ENCODE results near the gene AMN.
"Not testable (repeated sequence)": the region's sequence is repeated elsewhere in the genome, so short reads cannot be mapped to it uniquely, and the experiment has no call there.

AMN gene

GRCh38 chr14:102922490-102923200, at the start of gene AMN:
Gene AMN (plus strand): TSS chr14:102922663. CDS start chr14:102922689, 26 bp downstream.
- TF ChIP-seq GATA1 (IDR thresholded peaks at IDR 0.05; ENCODE audit: low read depth, low read length) (no peak), POLR2A (IDR thresholded peaks at IDR 0.05; ENCODE audit: low read length) (no peak)
- no peak for DNase-seq

GRCh38 chr14:102873131-102873530, 49.3 kb upstream of the AMN start:
- no peak for DNase-seq
- TF ChIP-seq POLR2A (IDR thresholded peaks at IDR 0.05; ENCODE audit: low read length) (no peak), GATA1 (IDR thresholded peaks at IDR 0.05; ENCODE audit: low read depth, low read length) (no peak)

GRCh38 chr14:102873546-102874061, 48.9 kb upstream of the AMN start:
- TF ChIP-seq POLR2A (IDR thresholded peaks at IDR 0.05; ENCODE audit: low read length) (no peak), GATA1 (IDR thresholded peaks at IDR 0.05; ENCODE audit: low read depth, low read length) (no peak)
- DNase-seq = no peak

- TF ChIP-seq POLR2A (IDR thresholded peaks at IDR 0.05; ENCODE audit: low read length) (no peak), GATA1 (IDR thresholded peaks at IDR 0.05; ENCODE audit: low read depth, low read length) (no peak)
- DNase-seq = no peak
These were observed 46.8 kb upstream of the AMN start for GRCh38 chr14:102875652-102876051.

GRCh38 chr14:102877511-102877910, 45.0 kb upstream of the AMN start:
- not testable (repeated sequence) for DNase-seq

GRCh38 chr14:102878174-102878969, 44.1 kb upstream of the AMN start:
- DNase-seq = no peak
- TF ChIP-seq POLR2A (IDR thresholded peaks at IDR 0.05; ENCODE audit: low read length) (no peak), GATA1 (IDR thresholded peaks at IDR 0.05; ENCODE audit: low read depth, low read length) (no peak)

GRCh38 chr14:102878970-102879460, 43.4 kb upstream of the AMN start:
- TF ChIP-seq POLR2A (IDR thresholded peaks at IDR 0.05; ENCODE audit: low read length) (no peak), GATA1 (IDR thresholded peaks at IDR 0.05; ENCODE audit: low read depth, low read length) (no peak)
- no peak for DNase-seq

- DNase-seq = no peak
- TF ChIP-seq GATA1 (IDR thresholded peaks at IDR 0.05; ENCODE audit: low read depth, low read length) = no peak
- no peak for TF ChIP-seq POLR2A (IDR thresholded peaks at IDR 0.05; ENCODE audit: low read length)
These were observed 40.1 kb upstream of the AMN start for GRCh38 chr14:102882226-102882906.

GRCh38 chr14:102883089-102883541, 39.3 kb upstream of the AMN start:
- no peak for TF ChIP-seq POLR2A (IDR thresholded peaks at IDR 0.05; ENCODE audit: low read length)
- no peak for TF ChIP-seq GATA1 (IDR thresholded peaks at IDR 0.05; ENCODE audit: low read depth, low read length)
- DNase-seq = no peak

- DNase-seq = no peak
- no peak for TF ChIP-seq GATA1 (IDR thresholded peaks at IDR 0.05; ENCODE audit: low read depth, low read length)
- no peak for TF ChIP-seq POLR2A (IDR thresholded peaks at IDR 0.05; ENCODE audit: low read length)
These were observed 38.9 kb upstream of the AMN start for GRCh38 chr14:102883554-102883953.

- no peak for DNase-seq
- TF ChIP-seq GATA1 (IDR thresholded peaks at IDR 0.05; ENCODE audit: low read depth, low read length) = no peak
These were observed 36.6 kb upstream of the AMN start for GRCh38 chr14:102885737-102886447.

GRCh38 chr14:102888748-102889147, 33.7 kb upstream of the AMN start:
- TF ChIP-seq GATA1 (IDR thresholded peaks at IDR 0.05; ENCODE audit: low read depth, low read length) (no peak), POLR2A (IDR thresholded peaks at IDR 0.05; ENCODE audit: low read length) (no peak)
- DNase-seq = no peak

- no peak for DNase-seq
- TF ChIP-seq GATA1 (IDR thresholded peaks at IDR 0.05; ENCODE audit: low read depth, low read length) (no peak), POLR2A (IDR thresholded peaks at IDR 0.05; ENCODE audit: low read length) (no peak)
These were observed 32.8 kb upstream of the AMN start for GRCh38 chr14:102889615-102890014.

Measured in erythroblast (primary cell).